H1 (cell line): ENCODE data around the gene ACYP2. TPM values are rescaled to one million over a fixed set of nuclear protein-coding genes. Genes with fewer than 3 reads are reported as not detected.

Experiments used
- CTCF ChIA-PET: fragments of 300-600 bp; sonication (Branson Sonifier 250); formaldehyde crosslinking; loops from one replicate; lab custom pipeline; 2021; ENCODE audit not compliant: partially characterized antibody; lab: Charles Lee
- POLR2A ChIA-PET: fragments of 300-600 bp; sonication (Branson Sonifier 250); formaldehyde crosslinking; loops from one replicate; lab custom pipeline; 2021; ENCODE audit warnings: inconsistent platforms; ENCODE audit not compliant: partially characterized antibody; lab: Charles Lee
- DNase-seq, 2 experiments: peaks; one replicate each; pipeline versions ENCODE4 v3.0.0 to v3.0.0-alpha.2; 2010 to 2022; ENCODE audit warnings: low spot score in 2 of 2, low read depth in 1 of 2, mixed read lengths in 1 of 2
- FAIRE-seq: peaks from 2 replicates; lab custom pipeline; 2011; peaks lifted over from hg19 to GRCh38; lab: Jason Lieb, UNC
- H2AFZ ChIP-seq: 2 replicates; pipeline ENCODE4 v1.8.1; 2012; ENCODE audit warnings: low read length, inconsistent platforms
- H2AK5ac ChIP-seq: 2 replicates; pipeline ENCODE4 v1.6.1; 2013; ENCODE audit warnings: low read depth, low read length
- H2BK120ac ChIP-seq: replicated peaks from 2 replicates; pipeline ENCODE3; 2013; ENCODE audit warnings: low read depth, low read length, inconsistent platforms
- H2BK12ac ChIP-seq: 2 replicates; pipeline ENCODE4 v1.6.1; 2013; ENCODE audit warnings: low read depth, low read length
- H2BK15ac ChIP-seq: 2 replicates; pipeline ENCODE4 v1.6.1; 2013; ENCODE audit warnings: low read length
- H2BK20ac ChIP-seq: 2 replicates; pipeline ENCODE4 v1.6.1; 2013; ENCODE audit warnings: low read length
- H2BK5ac ChIP-seq: 2 replicates; pipeline ENCODE4 v1.6.1; 2013; ENCODE audit warnings: low read depth, low read length
- H3K14ac ChIP-seq: 2 replicates; pipeline ENCODE4 v1.6.1; 2013; ENCODE audit warnings: inconsistent platforms; ENCODE audit not compliant: insufficient read length
- H3K18ac ChIP-seq: 2 replicates; pipeline ENCODE4 v1.6.1; 2013; ENCODE audit warnings: low read length; ENCODE audit errors: extremely low read depth
- H3K23ac ChIP-seq: 2 replicates; pipeline ENCODE4 v1.6.1; 2013; ENCODE audit warnings: inconsistent platforms; ENCODE audit not compliant: insufficient read length
- H3K23me2 ChIP-seq: 2 replicates; pipeline ENCODE4 v1.6.1; 2013; ENCODE audit warnings: low read depth, low read length
- H3K27ac ChIP-seq: 2 replicates; pipeline ENCODE4 v1.6.1; 2011; ENCODE audit warnings: low read depth, low read length, inconsistent platforms
- H3K27me3 ChIP-seq, 4 experiments: replicated peaks in 1 of 4; 1 replicate in 1 of 4; 2 replicates in 3 of 4; pipeline versions ENCODE4 v1.6.1 to v1.8.1; 2011 to 2013; ENCODE audit warnings: low read length in 3 of 4, mild to moderate bottlenecking in 3 of 4, inconsistent platforms in 2 of 4, mixed read lengths in 2 of 4, moderate library complexity in 1 of 4; ENCODE audit not compliant: control insufficient read depth in 3 of 4, insufficient read depth in 3 of 4; ENCODE audit errors: extremely low read depth in 1 of 4
- H3K36me3 ChIP-seq, 4 experiments: 2 replicates each; pipeline versions ENCODE4 v1.6.1 to v1.8.1; 2011 to 2013; ENCODE audit warnings: mild to moderate bottlenecking in 4 of 4, low read length in 3 of 4, moderate library complexity in 2 of 4, control low read depth in 1 of 4, inconsistent platforms in 1 of 4; ENCODE audit not compliant: insufficient read depth in 4 of 4, control insufficient read depth in 2 of 4
- H3K4ac ChIP-seq: replicated peaks from 2 replicates; pipeline ENCODE3; 2013; ENCODE audit warnings: low read length, low read depth, mixed read lengths, inconsistent platforms; ENCODE audit not compliant: insufficient read length
- H3K4me1 ChIP-seq, 4 experiments: replicated peaks in 1 of 4; 1 replicate in 1 of 4; 2 replicates in 3 of 4; pipeline versions ENCODE4 v1.6.1 to v1.8.1; 2011 to 2013; ENCODE audit warnings: low read length in 3 of 4, inconsistent platforms in 2 of 4, mixed read lengths in 1 of 4; ENCODE audit not compliant: insufficient read depth in 4 of 4, control insufficient read depth in 3 of 4
- H3K4me2 ChIP-seq, 2 experiments: 2 replicates each; pipeline versions ENCODE4 v1.6.1 to v1.8.1; 2011 to 2013; ENCODE audit warnings: low read depth in 2 of 2, low read length in 2 of 2, control low read depth in 1 of 2, inconsistent platforms in 1 of 2, mild to moderate bottlenecking in 1 of 2; ENCODE audit not compliant: insufficient read depth in 1 of 2
- H3K4me3 ChIP-seq, 4 experiments: fragments of 200-600, 300-600 bp in 1 of 4; sonication (generic), shearing (Covaris generic), sonication (Bioruptor Twin) in 1 of 4; 2 replicates each; pipeline versions ENCODE4 v1.5.1 to v1.8.1; 2011 to 2016; ENCODE audit warnings: low read length in 4 of 4, low read depth in 3 of 4, control low read depth in 2 of 4, inconsistent platforms in 2 of 4, mild to moderate bottlenecking in 2 of 4, mixed read lengths in 1 of 4, moderate library complexity in 1 of 4; ENCODE audit not compliant: insufficient read depth in 2 of 4; ENCODE audit errors: extremely low read depth in 1 of 4
- H3K56ac ChIP-seq: replicated peaks from 2 replicates; pipeline ENCODE3; 2013; ENCODE audit warnings: low read depth, mild to moderate bottlenecking, mixed read lengths, low read length, inconsistent platforms; ENCODE audit not compliant: insufficient read length
- H3K79me1 ChIP-seq: 2 replicates; pipeline ENCODE4 v1.6.1; 2013; ENCODE audit warnings: low read depth, low read length, control low read depth
- H3K79me2 ChIP-seq, 2 experiments: 2 replicates each; pipeline versions ENCODE4 v1.6.1 to v1.8.1; 2012 to 2013; ENCODE audit warnings: low read length in 2 of 2, mild to moderate bottlenecking in 2 of 2, inconsistent platforms in 1 of 2; ENCODE audit not compliant: insufficient read depth in 2 of 2, control insufficient read depth in 1 of 2
- H3K9ac ChIP-seq, 4 experiments: replicated peaks in 1 of 4; 1 replicate in 1 of 4; 2 replicates in 3 of 4; pipeline versions ENCODE4 v1.6.1 to v1.8.1; 2011 to 2013; ENCODE audit warnings: low read depth in 3 of 4, low read length in 3 of 4, control low read depth in 2 of 4, mild to moderate bottlenecking in 2 of 4, moderate library complexity in 2 of 4, inconsistent platforms in 1 of 4; ENCODE audit errors: extremely low read depth in 1 of 4
- H3K9me3 ChIP-seq, 2 experiments: 2 replicates each; pipeline versions ENCODE4 v1.6.1 to v1.8.1; 2012 to 2013; ENCODE audit warnings: mild to moderate bottlenecking in 2 of 2, moderate library complexity in 2 of 2, control low read depth in 1 of 2, inconsistent platforms in 1 of 2, low read depth in 1 of 2, low read length in 1 of 2, mixed read lengths in 1 of 2; ENCODE audit not compliant: insufficient read depth in 2 of 2
- H4K20me1 ChIP-seq, 2 experiments: replicated peaks in 1 of 2; 2 replicates each; pipeline versions ENCODE3 to v1.8.1; 2011 to 2013; ENCODE audit warnings: inconsistent platforms in 2 of 2, low read length in 2 of 2, mild to moderate bottlenecking in 1 of 2; ENCODE audit not compliant: insufficient read depth in 2 of 2, control insufficient read depth in 1 of 2
- H4K5ac ChIP-seq: 2 replicates; pipeline ENCODE4 v1.6.1; 2013; ENCODE audit warnings: low read length, low read depth, mixed read lengths, inconsistent platforms; ENCODE audit not compliant: insufficient read length
- H4K8ac ChIP-seq: 2 replicates; pipeline ENCODE4 v1.8.0; 2013; ENCODE audit warnings: mild to moderate bottlenecking, moderate library complexity, low read length, inconsistent platforms; ENCODE audit not compliant: insufficient read depth; ENCODE audit errors: extremely low read depth
- H4K91ac ChIP-seq: replicated peaks from 2 replicates; pipeline ENCODE3; 2013; ENCODE audit warnings: low read length, mixed read lengths, inconsistent platforms; ENCODE audit not compliant: insufficient read length
- FOSL1 ChIP-seq: IDR thresholded peaks from 2 replicates; pipeline ENCODE4 v1.6.1; 2011; ENCODE audit warnings: mild to moderate bottlenecking, low read depth, low read length, moderate library complexity; ENCODE audit not compliant: insufficient read depth
- GABPA ChIP-seq: IDR thresholded peaks from 2 replicates; pipeline ENCODE4 v1.6.1; 2011; ENCODE audit warnings: mild to moderate bottlenecking, low read length, moderate library complexity, borderline replicate concordance; ENCODE audit not compliant: insufficient read depth
- JUND ChIP-seq: IDR thresholded peaks from 2 replicates; pipeline ENCODE4 v1.6.1; 2011; ENCODE audit warnings: mild to moderate bottlenecking, improper control_type of control experiment, low read length
- TBP ChIP-seq: IDR thresholded peaks from 2 replicates; pipeline ENCODE4 v1.6.1; 2011; ENCODE audit warnings: low read depth, low read length, improper control_type of control experiment
- ZNF274 ChIP-seq: IDR thresholded peaks from 2 replicates; pipeline ENCODE4 v1.7.0; 2012; ENCODE audit warnings: low read length, borderline replicate concordance; ENCODE audit errors: extremely low read depth
- WGBS, 2 experiments: shearing (Covaris generic) in 1 of 2; methylation state at CpG; one replicate each; pipeline versions ENCODE4 v1.1.6 to v1.1.7; 2013 to 2015; ENCODE audit warnings: low lambda C conversion rate in 2 of 2, mixed read lengths in 2 of 2, inconsistent platforms in 1 of 2, low coverage in 1 of 2, missing lambda C conversion rate in 1 of 2; ENCODE audit not compliant: insufficient replicate concordance in 2 of 2, insufficient coverage in 1 of 2, insufficient read length in 1 of 2; ENCODE audit errors: extremely low coverage in 1 of 2, missing lambda C conversion rate in 1 of 2; 5-methylcytosine and 5-hydroxymethylcytosine counted together
- polyA plus RNA-seq, 7 experiments: library from polyadenylated mRNA; depleted of rRNA in 3 of 7; stranded (reverse) in 5 of 7; unstranded in 2 of 7; fragments of >200 nt in 5 of 7; fragments of 200-250 nt in 2 of 7; gene quantifications; 1 replicate in 5 of 7; 2 replicates in 1 of 7; 4 replicates in 1 of 7; pipeline versions ENCODE4 v1.2.1 to v1.2.3, GENCODE V29; 2011 to 2013; ENCODE audit warnings: missing spikeins in 2 of 7, mixed read lengths in 2 of 7
- total RNA-seq: library from RNA; stranded (reverse); fragmentation: NEBNext Ultra II Directional; extraction: Animal tissue kit (Norgen Biotek cat#: 25700); gene quantifications from 2 replicates; pipeline ENCODE4 v1.2.1, GENCODE V29; 2021
- TF ChIP-seq, protein P1 (sequence below): IDR thresholded peaks from 2 replicates; pipeline ENCODE4 v1.6.1; 2012; ENCODE audit warnings: inconsistent platforms
- TF ChIP-seq, protein P2 (sequence below): IDR thresholded peaks from 2 replicates; pipeline ENCODE4 v1.6.1; 2011; ENCODE audit warnings: low read length, improper control_type of control experiment

The ACYP2 gene
- total and polyA plus RNA-seq, 2 of the 8 experiments (the other 6 are each of a cell fraction or from before 2014, with no cell fraction given) = 3.4 to 4.4 TPM

DNA sequence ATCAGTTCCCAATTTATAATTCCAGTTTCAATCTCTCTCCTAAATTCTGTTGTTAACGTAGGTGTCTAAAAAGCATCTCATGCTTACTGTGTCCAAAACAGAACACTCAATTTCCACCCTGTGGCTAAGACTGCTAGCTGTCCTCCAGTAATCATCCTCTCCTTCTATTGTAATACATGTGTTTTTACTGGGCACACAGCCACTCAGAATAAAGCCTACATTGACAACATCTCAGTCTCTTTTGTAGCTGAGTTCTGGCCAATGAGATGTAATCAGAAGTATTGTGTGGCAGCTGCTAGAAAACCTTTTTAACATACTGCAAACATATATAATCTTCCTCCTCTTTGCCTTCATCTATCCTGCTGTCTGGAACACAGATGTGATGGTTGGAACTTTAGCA, 170.0 kb downstream of the ACYP2 start:
- Histone ChIP-seq H2AK5ac (no peak overlapping the region), H3K14ac (no peak overlapping the region), H3K4ac (no peak overlapping the region), H3K4me1 (peaks cover 0 to 3% (median 1%) of the 10 kb centered on the region in 4 experiments; a peak in 2 of 7 replicates), H2BK20ac (no peak overlapping the region), H2BK5ac (no peak overlapping the region), H3K4me3 (no peak overlapping the region), H3K27ac (no peak overlapping the region), H2BK15ac (no peak overlapping the region), H3K79me1 (no peaks in the 10 kb centered on the region), H4K8ac (no peak overlapping the region), H3K27me3 (peaks cover 2 to 17% (median 11%) of the 10 kb centered on the region in 4 experiments; a peak in 5 of 7 replicates), H3K56ac (no peak overlapping the region), H3K23ac (no peak overlapping the region), H3K9ac (no peak overlapping the region), H4K20me1 (no peaks in the 10 kb centered on the region), H3K36me3 (no peaks in the 10 kb centered on the region), H3K23me2 (no peaks in the 10 kb centered on the region), H2BK12ac (no peak overlapping the region), H3K18ac (no peak overlapping the region), H4K5ac (no peak overlapping the region), H4K91ac (no peak overlapping the region), H3K9me3 (no peaks in the 10 kb centered on the region), H3K79me2 (no peaks in the 10 kb centered on the region), H2AFZ (no peak overlapping the region), H3K4me2 (no peak overlapping the region), H2BK120ac (no peak overlapping the region)
- WGBS, 2 experiments = 68% methylated on average over 1 of the region's 1 CpG; no CpG with 5 or more reads in 1 of the 2 experiments
- CTCF ChIA-PET = interaction anchor here (1.4 kb wide), 1 partner anchor 9 kb away, joined by 4 read pairs; no protein-coding TSS in a partner anchor
- DNase-seq (no peak), FAIRE-seq (no peak)
- TF ChIP-seq JUND = no peak
- TF ChIP-seq FOSL1 = no peak
- TF ChIP-seq GABPA = no peak
- TF ChIP-seq, protein P1, sequence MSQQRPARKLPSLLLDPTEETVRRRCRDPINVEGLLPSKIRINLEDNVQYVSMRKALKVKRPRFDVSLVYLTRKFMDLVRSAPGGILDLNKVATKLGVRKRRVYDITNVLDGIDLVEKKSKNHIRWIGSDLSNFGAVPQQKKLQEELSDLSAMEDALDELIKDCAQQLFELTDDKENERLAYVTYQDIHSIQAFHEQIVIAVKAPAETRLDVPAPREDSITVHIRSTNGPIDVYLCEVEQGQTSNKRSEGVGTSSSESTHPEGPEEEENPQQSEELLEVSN = no peak
- TF ChIP-seq, protein P2, sequence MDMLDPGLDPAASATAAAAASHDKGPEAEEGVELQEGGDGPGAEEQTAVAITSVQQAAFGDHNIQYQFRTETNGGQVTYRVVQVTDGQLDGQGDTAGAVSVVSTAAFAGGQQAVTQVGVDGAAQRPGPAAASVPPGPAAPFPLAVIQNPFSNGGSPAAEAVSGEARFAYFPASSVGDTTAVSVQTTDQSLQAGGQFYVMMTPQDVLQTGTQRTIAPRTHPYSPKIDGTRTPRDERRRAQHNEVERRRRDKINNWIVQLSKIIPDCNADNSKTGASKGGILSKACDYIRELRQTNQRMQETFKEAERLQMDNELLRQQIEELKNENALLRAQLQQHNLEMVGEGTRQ = no peak
- no peak for TF ChIP-seq ZNF274
- TF ChIP-seq TBP = no peak
- POLR2A ChIA-PET = no interaction called here
